ENCODE data around the gene TPM1.

TPM1 gene

DNA sequence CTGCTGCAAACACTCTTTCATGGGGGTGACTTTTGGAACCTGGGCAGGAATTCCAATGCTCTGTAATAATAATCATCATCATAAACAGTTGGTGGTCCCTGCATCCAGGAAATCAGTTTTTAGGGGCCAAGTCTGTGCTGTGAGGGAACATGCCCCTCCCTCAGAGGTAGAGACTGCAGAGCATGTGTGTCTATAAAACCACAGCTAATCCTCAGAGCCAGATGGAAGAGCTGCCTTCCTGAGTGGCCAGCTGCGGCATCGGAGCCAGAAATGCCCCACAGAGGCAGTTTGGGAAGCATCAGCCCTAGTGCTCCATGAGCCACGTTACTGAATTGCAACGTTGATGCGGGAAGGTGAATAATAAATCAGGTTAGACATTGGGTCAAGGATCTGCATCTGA lies 12.9 kb upstream of the TPM1 start:
- no peak for DNase-seq (ENCODE audit: low read depth)
- TF ChIP-seq, protein P1, sequence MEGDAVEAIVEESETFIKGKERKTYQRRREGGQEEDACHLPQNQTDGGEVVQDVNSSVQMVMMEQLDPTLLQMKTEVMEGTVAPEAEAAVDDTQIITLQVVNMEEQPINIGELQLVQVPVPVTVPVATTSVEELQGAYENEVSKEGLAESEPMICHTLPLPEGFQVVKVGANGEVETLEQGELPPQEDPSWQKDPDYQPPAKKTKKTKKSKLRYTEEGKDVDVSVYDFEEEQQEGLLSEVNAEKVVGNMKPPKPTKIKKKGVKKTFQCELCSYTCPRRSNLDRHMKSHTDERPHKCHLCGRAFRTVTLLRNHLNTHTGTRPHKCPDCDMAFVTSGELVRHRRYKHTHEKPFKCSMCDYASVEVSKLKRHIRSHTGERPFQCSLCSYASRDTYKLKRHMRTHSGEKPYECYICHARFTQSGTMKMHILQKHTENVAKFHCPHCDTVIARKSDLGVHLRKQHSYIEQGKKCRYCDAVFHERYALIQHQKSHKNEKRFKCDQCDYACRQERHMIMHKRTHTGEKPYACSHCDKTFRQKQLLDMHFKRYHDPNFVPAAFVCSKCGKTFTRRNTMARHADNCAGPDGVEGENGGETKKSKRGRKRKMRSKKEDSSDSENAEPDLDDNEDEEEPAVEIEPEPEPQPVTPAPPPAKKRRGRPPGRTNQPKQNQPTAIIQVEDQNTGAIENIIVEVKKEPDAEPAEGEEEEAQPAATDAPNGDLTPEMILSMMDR (conservative IDR thresholded peaks at IDR 0.05; ENCODE audit: control insufficient read depth, insufficient read depth, low read depth, low read length), result no peak
- H3K4me3 ChIP-seq (ENCODE audit: control insufficient read depth, low read depth, low read length), result no peak overlapping the region

DNA sequence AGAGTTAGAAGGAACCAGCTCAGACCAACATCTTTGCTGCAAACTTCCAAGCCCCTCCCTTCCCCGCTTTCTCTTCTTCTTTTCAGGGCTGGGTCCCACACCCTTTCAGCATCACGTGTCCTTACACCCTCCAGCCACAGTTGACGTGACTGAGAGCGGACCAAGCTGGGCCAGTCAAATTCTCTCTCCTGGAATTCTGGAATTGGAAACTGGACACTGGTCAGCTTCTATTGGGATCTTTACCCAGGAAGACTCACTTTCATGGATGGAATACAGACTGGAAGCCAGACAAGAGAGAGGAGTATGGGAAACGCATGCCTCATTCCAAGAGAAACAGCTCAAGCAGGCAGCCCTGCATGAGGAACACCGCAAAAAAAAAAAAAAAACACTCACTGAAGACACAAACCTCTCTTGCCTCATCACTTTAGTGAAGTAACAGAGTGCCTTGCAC lies 12.4 kb upstream of the TPM1 start:
- peak; percentile 60 for DNase-seq (ENCODE audit: low read depth)
- TF ChIP-seq, protein P1 (conservative IDR thresholded peaks at IDR 0.05; ENCODE audit: control insufficient read depth, insufficient read depth, low read depth, low read length), result no peak
- no peak overlapping the region for H3K4me3 ChIP-seq (ENCODE audit: control insufficient read depth, low read depth, low read length)

DNA sequence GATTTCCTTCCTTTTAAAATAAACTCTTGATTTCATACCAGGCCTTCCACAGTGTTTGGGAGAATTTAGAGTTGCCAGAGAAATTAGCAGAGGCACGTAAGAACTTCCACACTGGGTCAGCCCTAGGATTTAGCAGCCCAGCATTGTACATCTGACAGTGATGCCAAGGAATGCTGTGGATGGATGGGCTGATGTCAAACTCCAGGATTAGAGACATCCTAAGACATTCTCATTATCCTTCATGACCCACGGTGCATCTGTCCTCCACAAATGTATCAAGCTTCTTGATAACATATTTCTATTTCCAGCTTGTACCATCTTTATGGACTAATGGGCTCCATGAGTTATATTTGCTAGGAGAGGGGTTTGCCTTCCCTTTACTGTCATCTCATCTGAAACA lies 8.0 kb upstream of the TPM1 start:
- TF ChIP-seq, protein P1 (conservative IDR thresholded peaks at IDR 0.05; ENCODE audit: control insufficient read depth, insufficient read depth, low read depth, low read length), result no peak
- no peak overlapping the region for H3K4me3 ChIP-seq (ENCODE audit: control insufficient read depth, low read depth, low read length)
- DNase-seq (ENCODE audit: low read depth), result no peak

DNA sequence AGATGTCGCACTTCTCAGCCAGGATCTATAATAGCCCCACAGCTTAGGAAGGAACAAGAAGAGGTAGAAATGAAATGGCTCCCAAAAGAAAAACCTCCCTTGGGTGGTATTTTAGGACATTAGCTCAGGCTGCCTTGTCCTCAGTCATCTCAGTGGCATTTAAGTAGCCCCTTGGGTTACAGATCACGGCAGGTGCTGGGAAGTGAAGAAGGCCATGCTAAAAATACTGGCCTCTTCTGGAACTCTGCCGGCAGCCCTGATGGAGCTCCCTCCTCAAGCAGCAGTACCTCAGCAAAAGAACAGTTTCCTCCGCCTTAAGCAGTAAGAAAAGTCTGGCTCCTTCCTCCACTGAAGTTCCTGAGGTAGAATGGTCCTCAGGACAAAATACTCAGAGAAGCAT lies 7.3 kb upstream of the TPM1 start:
- no peak overlapping the region for H3K4me3 ChIP-seq (ENCODE audit: control insufficient read depth, low read depth, low read length)
- TF ChIP-seq, protein P1 (conservative IDR thresholded peaks at IDR 0.05; ENCODE audit: control insufficient read depth, insufficient read depth, low read depth, low read length), result no peak
- DNase-seq (ENCODE audit: low read depth), result no peak

DNA sequence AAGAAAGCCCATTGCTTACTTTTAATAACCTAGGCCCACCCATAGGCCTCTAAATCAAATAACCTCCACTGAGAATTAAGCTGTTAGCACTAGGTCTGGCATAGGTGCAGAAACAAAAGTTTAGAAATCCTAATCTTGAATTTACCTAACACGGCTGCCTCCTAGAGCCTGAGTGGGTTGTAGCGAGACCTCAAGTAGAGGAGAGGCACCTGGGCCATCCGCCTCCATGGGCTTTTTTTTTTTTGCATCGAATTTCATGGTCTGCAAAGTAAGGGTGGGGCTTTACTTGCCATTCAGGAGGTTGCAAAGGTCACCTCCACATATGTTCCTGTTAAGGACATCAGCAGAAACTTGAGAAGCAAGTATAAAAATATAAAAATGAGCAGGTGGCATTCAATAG lies 6.6 kb upstream of the TPM1 start:
- no peak overlapping the region for H3K4me3 ChIP-seq (ENCODE audit: control insufficient read depth, low read depth, low read length)
- TF ChIP-seq, protein P1 (conservative IDR thresholded peaks at IDR 0.05; ENCODE audit: control insufficient read depth, insufficient read depth, low read depth, low read length), result no peak
- no peak for DNase-seq (ENCODE audit: low read depth)

DNA sequence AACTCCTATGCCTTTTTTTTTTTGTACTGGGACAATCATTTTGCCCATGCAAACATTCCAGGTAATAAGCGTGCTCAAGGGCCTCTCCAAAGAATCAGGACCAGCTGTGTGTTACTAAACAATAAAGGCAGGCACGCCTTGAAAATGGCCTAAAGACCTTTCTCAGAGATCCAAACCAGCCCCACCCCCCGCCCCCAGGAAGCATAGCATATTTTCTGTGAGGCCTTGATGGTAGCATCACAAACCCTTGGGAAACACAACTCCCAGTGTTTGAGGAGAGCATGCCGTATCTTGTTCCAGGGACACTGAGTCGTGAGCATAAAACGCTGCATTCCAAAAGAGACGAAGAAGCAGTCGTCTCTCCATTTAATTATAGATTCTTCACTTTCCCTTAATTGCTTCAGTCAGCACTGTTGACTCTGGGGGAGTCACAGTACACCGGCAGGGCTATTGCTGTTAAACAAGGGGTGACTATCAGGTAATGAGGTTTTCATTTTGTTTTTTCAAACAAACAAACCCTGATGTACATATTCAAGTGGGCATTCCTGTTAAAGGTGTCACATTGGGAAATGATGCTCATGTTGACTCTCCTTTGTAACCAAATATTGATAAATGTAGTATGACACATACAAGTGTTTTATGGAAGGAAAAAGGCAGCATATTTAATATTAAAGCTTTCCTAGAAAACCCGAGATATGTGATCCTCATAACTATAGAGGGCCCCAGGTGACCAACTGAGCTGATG lies 4.4 kb upstream of the TPM1 start:
- H3K4me3 ChIP-seq (ENCODE audit: control insufficient read depth, low read depth, low read length), result no peak overlapping the region
- no peak for DNase-seq (ENCODE audit: low read depth)
- TF ChIP-seq, protein P1 (conservative IDR thresholded peaks at IDR 0.05; ENCODE audit: control insufficient read depth, insufficient read depth, low read depth, low read length), result no peak

Measured in fibroblast of mammary gland (primary cell).